GM19035 (cell line): ENCODE data around the gene TOP2A.
"Not testable (repeated sequence)": the region's sequence is repeated elsewhere in the genome, so short reads cannot be mapped to it uniquely, and the experiment has no call there.

Source experiments
- ATAC-seq: cut with Tn5 transposase; IDR thresholded peaks from one replicate; pipeline ENCODE4 v1.9.1; 2021; ENCODE audit not compliant: unreplicated experiment

The TOP2A gene

GRCh38 chr17:40377832-40378231 lies 39.9 kb downstream of the TOP2A start:
- no peak for ATAC-seq

- not testable (repeated sequence) for ATAC-seq
These were observed 41.2 kb downstream of the TOP2A start for GRCh38 chr17:40376541-40376940.

- ATAC-seq: not testable (repeated sequence)
These were observed 41.9 kb downstream of the TOP2A start for GRCh38 chr17:40375786-40376185.

- ATAC-seq: no peak
These were observed 42.7 kb downstream of the TOP2A start for GRCh38 chr17:40374821-40375498.

- no peak for ATAC-seq
These were observed 43.7 kb downstream of the TOP2A start for GRCh38 chr17:40373999-40374398.

GRCh38 chr17:40373324-40373723 lies 44.4 kb downstream of the TOP2A start:
- ATAC-seq: no peak

GRCh38 chr17:40372644-40373043 lies 45.1 kb downstream of the TOP2A start:
- ATAC-seq: not testable (repeated sequence)

- no peak for ATAC-seq
These were observed 45.7 kb downstream of the TOP2A start for GRCh38 chr17:40372031-40372430.

- no peak for ATAC-seq
These were observed 46.3 kb downstream of the TOP2A start for GRCh38 chr17:40371261-40371929.

GRCh38 chr17:40369923-40370322 lies 47.8 kb downstream of the TOP2A start:
- no peak for ATAC-seq

GRCh38 chr17:40367728-40368127 lies 50.0 kb downstream of the TOP2A start:
- not testable (repeated sequence) for ATAC-seq

- no peak for ATAC-seq
These were observed 50.7 kb downstream of the TOP2A start for GRCh38 chr17:40366861-40367518.

GRCh38 chr17:40366076-40366860 lies 51.4 kb downstream of the TOP2A start:
- no peak for ATAC-seq

- ATAC-seq: no peak
These were observed 52.8 kb downstream of the TOP2A start for GRCh38 chr17:40364906-40365305.

- no peak for ATAC-seq
These were observed 53.4 kb downstream of the TOP2A start, which contains the start of gene GJD3 for GRCh38 chr17:40364121-40364861. TSS of gene GJD3 (minus strand) at chr17:40364737. CDS start at chr17:40363815, 922 bp downstream.

- peak; percentile 27 for ATAC-seq
These were observed 54.4 kb downstream of the TOP2A start for GRCh38 chr17:40363111-40363827.

GRCh38 chr17:40362696-40363110 lies 55.0 kb downstream of the TOP2A start:
- ATAC-seq: peak; percentile 84

GRCh38 chr17:40361925-40362695 lies 55.6 kb downstream of the TOP2A start:
- ATAC-seq: no peak
